HG02571 (cell line): ENCODE results near the gene MYBPH.

Experiments used
- ATAC-seq: cut with Tn5 transposase; IDR thresholded peaks from one replicate; pipeline ENCODE4 v1.9.1; 2021; ENCODE audit warnings: mild to moderate bottlenecking, moderate library complexity; ENCODE audit not compliant: unreplicated experiment

Gene MYBPH

DNA sequence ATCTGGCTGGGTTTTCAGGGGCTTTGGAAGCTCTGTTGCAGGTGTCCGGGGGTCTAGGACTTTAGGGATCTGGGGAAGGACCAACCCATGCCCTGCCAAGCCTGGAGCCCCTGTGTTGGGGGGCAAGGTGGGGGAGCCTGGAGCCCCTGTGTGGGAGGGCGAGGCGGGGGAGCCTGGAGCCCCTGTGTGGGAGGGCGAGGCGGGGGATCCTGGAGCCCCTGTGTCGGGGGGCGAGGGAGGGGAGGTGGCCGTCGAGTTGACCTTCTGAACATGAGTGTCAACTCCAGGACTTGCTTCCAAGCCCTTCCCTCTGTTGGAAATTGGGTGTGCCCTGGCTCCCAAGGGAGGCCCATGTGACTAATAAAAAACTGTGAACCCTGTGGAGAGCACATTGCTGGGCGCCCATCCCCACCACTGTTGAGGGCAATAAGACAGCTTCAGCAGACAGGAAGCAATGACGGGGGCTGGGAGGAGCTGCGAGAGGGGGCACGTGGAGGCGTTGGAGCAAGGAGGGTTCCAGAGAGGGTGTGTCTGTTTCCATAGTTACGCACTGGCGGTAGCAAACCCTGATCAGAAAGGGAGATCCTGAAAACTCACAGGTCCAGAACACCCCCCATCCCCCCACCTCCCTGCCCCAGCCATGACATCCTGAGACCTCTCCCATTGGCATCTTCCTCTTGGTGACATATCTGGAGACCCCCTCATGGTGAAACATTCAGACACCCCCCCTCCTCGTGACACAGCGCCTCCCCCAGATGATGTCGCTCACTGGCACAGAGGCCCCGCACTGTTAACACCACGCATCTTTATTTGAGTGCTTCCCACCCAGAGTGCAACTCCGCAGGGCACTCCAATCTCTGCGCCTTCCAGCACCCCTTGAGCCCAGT lies 8.4 kb downstream of the MYBPH start:
- no peak for ATAC-seq

DNA sequence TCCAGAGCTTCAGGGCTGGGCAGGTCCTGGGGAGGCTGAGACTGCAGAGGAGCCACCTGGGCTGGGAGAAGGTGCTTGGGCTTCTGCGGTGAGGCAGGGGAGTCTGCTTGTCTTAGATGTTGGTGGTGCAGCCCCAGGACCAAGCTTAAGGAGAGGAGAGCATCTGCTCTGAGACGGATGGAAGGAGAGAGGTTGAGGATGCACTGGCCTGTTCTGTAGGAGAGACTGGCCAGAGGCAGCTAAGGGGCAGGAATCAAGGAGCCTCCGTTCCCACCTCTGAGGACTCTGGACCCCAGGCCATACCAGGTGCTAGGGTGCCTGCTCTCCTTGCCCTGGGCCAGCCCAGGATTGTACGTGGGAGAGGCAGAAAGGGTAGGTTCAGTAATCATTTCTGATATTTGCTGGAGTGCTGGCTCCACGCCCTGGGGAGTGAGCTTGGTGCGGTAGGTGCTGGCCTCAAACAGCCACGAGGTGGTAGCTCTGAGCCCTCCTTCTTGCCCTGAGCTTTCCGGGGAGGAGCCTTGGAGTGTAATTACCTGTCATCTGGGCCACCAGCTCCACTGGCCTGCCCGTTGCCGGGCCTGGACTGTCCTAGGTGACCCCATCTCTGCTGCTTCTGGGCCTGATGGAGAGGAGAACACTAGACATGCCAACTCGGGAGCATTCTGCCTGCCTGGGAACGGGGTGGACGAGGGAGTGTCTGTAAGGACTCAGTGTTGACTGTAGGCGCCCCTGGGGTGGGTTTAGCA lies 9.3 kb downstream of the MYBPH start:
- no peak for ATAC-seq

DNA sequence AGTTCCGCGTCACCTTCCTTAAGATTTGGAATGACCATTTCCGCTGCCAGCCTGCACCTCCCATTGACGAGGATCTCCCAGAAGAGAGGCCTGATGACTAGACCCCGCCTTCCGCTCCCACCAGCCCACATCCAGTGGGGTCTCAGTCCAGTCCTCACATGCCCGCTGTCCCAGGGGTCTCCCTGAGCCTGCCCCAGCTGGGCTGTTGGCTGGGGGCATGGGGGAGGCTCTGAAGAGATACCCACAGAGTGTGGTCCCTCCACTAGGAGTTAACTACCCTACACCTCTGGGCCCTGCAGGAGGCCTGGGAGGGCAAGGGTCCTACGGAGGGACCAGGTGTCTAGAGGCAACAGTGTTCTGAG lies 9.8 kb downstream of the MYBPH start:
- ATAC-seq, result no peak

DNA sequence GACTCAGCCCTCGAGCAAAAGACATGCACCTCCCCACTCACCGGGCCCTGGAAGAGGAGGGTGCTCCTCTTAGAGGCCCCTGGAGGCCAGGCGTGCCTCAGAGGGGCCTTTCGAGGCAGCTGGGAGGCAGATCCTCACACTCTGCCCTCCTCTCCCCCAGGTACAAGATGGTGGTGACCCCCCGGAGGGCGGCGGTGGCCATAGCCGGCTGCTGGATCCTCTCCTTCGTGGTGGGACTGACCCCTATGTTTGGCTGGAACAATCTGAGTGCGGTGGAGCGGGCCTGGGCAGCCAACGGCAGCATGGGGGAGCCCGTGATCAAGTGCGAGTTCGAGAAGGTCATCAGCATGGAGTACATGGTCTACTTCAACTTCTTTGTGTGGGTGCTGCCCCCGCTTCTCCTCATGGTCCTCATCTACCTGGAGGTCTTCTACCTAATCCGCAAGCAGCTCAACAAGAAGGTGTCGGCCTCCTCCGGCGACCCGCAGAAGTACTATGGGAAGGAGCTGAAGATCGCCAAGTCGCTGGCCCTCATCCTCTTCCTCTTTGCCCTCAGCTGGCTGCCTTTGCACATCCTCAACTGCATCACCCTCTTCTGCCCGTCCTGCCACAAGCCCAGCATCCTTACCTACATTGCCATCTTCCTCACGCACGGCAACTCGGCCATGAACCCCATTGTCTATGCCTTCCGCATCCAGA lies 10.4 kb downstream of the MYBPH start:
- no peak for ATAC-seq

DNA sequence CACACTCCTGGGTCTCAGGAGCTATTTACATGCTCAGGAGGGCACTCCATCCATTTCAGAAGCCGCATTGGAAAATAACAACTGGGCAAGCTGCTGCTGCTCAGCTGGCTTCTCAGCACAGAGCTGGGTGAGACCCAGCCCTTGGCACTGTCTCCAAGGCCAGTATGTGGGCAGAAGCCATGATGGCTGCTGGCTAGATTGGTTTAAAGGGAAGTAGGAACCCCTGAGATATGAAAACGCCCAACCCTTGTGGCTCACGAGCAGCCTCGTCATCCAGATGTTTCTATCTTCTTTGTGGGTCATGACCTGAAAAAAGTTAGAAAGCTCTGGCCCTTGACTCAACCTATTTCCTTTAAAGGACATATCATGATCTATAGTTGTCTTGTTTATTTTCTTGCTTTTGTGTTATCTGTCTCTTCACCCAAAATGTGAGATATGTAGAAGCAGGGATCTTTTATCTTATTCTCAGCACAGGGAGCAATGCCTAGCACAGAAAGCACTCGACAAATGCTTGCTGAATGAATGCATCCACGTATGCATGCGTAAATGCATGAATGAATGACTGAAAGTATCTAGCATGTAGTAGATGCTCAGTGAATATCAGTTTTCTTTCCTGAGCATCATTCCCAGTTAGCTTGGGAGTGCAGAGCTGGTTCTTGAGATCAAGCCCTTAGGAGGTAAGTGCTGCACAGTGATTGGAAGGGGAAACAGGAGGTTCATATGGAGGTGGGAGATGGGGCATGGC lies 11.6 kb downstream of the MYBPH start:
- ATAC-seq, result no peak

DNA sequence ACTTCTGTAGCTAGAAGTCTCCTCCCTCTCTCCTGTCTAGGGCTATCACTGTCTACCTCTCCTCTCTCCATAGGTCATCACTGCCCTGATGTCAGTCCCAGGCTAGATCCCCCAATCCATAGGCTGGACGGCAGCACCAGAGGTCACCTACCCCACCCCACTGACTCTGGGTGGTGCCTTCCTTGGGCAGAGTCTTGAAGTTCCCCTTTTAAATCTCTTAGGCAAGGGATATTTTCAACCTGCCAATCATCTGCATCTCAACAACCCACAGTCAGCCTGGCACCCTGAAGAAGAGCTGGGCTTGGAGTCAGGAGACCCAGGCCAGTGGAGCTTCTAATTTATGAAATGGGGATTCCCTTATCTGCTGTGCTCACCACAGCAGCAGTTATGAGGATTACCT lies 13.2 kb downstream of the MYBPH start:
- ATAC-seq, result no peak

DNA sequence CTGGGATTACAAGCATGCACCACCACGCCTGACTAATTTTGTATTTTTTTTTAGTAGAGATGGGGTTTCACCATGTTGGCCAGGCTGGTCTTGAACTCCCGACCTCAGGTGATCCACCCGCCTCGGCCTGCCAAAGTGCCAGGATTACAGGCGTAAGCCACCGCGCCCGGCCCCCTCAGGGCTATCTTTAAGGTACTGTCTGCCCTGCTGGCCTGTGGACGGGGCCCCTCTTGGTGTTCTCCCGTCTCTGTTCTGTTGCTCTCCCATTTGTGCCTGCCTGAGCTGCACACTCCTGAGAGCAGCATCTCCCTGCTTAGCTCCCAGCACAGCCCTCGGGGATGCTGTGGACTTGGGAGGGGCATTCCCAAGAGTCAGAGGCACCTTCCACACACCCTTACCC lies 13.9 kb downstream of the MYBPH start:
- no peak for ATAC-seq

DNA sequence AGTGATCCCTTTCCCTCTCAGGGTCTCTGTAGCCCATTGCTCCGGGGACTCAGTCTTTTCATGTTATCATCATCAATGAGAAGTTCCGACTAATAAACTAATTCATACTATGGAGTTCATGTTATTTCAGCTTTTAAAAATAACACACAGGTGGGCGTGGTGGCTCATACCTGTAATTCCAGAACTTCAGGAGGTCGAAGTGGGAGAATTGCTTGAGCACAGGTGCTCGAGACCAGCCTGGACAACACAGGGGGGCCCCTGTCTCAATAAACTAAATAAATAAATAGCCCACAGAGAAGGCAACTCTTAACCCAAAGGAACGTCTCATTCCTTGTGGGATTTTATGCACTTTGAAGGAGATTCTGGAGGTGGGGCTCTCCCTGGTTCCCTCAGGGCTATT lies 14.5 kb downstream of the MYBPH start:
- ATAC-seq, result no peak

DNA sequence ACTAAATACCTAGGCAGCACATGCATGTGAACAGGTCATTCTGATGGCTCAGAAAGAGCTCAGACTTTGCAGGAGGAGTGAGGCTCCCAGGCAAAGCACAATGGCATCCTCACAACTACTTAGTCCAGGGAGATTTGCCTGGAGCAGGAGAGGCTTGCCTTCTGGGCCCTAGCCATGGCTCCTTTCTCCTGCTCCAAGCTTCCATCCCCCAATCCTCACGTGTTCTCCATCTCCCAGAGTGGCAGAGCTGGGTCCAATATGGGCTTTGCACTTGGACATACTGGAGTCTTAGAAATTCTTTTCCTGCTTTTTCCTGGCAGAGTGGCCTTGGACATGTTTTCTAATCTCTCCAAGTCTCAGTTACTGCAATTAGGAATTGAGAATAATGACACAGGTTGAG lies 15.8 kb downstream of the MYBPH start:
- ATAC-seq, result no peak

DNA sequence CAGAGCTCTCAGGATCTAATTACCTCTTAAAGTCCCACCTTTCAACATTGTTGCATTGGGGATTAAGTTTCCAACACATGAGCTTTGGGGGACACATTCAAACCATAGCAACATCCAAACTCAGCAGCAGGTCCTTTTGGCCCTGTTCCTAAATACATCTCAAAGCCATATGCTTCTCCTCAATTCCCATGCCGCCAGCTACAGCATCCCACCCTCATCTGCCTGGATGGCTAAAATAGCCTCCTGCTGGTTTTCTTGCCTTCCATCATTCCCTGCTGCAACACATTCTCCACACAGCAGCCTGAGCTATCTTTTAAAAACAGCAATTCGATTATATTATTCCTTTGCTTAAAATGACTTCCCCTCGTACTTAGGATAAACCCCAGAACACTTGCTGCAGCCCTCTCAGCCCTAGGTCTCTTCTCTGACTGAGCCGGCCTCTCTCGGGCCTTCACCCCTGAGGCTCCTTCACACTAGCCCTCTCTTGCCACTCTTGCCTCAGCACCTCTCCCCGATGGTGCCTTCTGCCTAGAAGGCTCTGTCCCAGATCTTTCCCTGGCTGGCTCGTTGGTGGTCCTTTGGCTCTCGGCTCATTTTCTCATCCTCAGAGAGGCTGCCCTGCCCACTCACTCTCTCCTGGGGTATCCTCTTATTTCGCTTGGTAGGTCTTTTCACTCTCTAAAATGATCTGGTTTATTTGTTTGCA lies 16.5 kb downstream of the MYBPH start:
- ATAC-seq, result no peak

DNA sequence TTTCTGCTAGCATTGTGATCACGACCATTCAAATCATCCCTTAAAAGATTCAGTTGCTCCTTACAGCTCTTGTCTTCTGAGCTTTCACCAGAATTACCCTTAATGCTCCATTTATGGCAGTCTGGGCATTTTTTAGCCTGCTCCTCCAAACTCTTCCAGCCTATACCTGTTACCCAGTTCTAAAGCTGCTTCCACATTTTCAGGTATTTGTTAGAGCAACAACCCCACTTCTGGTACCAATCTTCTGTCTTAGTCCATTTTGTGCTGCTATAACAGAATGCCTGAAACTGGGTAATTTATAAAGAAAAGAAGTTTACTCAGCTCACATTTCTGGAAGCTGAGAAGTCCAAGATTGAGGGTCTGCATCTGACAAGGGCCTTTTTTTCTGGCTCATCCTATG lies 17.2 kb downstream of the MYBPH start:
- ATAC-seq, result no peak

DNA sequence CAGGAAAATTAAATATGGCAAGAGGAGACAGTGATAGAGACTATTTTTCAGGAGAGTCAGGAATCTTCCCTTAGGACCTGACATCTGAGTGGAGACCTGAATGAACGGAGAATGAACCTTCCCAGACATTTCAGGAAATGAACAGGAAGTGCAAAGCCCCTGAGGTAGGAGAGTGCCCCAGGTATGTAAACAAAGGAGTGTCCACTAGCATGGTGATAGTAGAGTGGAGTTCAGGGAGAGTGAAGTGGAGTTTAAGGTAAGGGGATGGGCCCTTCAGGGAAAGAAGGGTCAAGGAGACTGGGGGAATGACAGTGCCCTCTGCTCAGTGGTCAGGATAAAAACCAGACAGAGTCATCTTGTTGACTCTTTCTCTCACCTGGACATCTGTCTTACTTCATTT lies 19.3 kb downstream of the MYBPH start:
- ATAC-seq, result no peak

DNA sequence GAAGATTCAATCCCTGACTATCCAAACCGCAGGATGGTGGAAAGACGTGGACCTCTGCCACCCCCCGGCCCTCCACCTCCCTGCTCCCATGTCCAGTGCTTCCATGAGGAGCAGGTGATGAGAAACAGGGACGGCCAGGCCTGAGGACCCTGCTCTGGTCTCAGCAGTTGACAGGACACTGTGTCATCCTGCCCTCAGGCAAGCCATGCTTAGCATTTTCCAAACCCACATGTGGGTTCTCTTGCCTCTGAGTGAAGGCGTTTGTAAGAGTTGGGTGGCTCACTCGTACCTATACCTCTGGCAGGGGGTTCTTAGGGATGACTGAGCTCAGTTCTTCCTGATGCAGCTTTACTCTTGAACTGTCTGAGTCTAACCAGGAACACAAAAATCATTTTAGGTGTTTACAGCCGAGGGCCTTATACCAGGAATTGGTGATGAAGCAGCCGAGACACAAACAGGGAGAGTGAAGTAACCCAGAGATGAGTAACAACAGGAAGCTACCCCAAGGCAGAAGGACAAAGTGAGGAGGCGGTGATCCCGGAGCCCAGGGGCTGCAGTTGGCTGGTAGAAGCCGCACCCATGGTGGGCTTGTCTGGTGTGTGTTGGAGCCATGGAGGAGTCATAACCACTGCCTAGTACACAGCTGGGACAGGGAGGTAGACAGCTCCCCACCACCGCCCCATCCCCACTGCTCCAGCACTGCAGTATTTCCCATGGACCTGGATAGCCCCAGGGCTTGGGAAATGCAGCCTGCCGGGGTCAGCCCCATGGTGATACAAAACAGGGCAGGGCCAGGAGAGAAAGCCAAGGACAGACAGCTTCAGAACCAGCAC lies 21.4 kb downstream of the MYBPH start:
- no peak for ATAC-seq

DNA sequence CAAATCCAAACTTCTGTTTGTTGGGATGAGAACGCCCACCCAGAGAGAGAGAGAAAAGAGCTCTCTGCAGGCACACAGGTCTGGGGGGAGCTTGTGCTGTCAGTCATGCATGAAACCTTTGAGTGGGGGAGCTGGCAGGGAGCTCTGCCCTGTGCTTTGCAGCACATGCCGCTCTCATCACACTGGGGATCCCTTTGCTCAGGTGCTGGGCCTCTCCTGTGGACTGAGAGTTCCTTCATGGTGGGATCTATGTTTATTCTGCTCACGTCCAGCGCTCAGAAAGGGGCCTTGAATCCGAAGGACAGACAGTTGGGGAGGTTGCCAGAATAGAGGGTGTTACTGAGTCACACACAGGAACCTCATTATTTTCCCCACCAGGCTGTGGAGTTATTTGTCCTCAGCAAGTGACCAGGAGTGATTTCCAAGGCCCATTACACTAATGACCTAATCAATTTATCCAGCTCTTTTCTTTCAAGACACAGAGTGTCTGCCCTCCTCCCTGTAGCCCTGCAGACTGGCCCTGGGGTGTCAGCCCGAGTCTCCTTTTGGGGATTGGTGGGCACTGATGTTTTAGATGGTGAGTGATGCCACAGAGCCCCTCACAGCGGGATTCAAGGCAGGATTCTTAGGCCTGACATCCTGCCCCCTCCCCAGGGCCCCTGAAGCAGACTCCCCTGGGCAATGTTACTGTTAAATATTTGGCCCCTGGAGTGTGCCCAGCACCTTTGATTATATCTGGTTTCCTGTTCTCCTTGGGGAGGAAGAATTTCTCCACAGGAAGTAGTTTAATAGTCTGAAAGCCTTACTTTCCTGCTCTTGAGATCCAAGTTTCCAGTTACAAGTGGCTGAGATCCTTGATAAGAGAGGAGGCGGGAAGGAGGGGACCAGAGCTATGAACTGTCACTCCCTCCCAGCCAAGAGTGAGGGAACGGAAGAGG lies 22.3 kb downstream of the MYBPH start:
- no peak for ATAC-seq

DNA sequence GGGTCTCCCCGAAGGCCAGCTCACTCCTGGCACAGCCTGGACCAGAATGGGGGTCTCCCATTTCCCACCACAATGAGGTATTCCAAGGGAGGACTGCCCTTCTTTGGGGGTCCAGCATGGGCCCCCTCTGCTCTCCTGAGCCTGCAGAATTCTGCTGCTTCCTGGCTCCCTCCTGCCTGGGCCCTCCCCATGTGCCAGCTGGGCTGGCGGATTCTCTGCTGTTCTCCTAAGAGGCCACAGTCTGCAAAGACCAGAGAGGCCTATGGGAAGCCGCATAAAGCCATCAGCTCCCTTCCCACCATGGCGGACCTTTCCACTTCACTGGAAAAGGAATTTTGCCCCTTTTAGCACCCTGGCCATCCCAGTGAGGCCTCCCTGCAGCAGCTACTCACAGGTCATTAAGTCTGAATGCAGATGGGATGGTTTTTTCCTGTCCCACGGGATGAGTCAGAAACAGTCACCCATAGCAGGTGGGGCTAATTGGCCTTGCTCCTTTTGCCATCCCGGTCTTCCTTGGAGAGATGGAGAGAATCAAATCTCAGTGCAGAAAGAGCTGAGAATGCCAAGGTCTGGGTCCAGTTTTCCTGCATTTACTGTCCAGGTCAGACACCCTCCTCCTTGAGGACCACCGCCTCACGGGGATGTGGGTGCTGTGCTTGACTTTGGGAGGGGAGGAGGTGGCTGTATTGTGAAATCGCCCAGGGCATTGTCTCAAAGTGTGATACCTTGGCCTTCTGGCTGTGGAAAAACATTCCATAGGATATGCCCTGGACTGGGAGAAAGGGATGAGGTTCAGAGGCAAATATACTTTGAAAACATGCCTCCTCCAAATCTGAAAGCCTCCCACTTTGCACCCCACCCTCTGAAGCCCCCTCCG lies 23.2 kb downstream of the MYBPH start:
- no peak for ATAC-seq

DNA sequence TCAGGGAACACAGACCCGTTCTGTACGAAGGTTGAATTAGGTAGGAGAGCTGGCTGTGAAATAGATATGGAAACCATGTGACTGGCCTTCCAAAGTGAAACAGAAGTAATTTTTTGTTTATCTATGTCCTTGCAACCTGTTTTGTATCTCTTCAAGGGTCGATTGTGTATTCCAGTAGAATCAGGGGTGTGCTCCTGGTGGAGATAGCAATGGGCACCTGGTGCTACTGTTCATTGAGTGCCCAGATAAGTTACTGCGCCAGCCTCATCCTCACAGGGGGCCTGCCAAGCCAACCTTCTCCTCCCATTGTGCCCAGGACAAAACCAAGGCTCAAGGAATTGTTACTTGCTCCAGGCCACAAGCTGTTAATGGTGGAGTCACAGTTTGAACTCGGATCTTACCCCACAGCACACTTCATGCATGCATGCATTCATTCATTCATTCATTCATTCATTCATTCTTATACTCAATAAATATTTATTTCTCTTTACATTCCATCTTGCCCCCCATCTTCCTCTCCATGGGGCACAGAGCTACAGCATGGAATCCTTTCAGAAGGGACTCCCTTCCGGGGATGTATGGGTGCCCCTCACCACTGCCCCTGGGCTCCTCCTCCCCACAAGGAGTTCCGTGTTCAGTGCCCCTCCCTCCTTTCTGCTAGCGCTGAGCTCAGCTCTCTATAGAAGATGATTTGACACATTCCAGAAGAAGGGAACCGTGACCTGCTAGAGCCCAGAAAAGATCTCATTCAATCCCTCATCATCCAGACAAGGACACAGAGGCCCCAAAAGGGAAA lies 24.1 kb downstream of the MYBPH start:
- ATAC-seq, result no peak
